Stomach smooth muscle (tissue), 2 donors: Measurements from ENCODE around the gene ZNF195.
"Not testable (repeated sequence)": the region's sequence is repeated elsewhere in the genome, so short reads cannot be mapped to it uniquely, and the experiment has no call there.

Experiments used
- H3K27ac ChIP-seq: one replicate; pipeline ENCODE4 v1.7.0; 2013; ENCODE audit warnings: mild to moderate bottlenecking, low read length, inconsistent platforms
- H3K27me3 ChIP-seq, 2 donors: one replicate each; pipeline ENCODE4 v1.7.0; 2013; ENCODE audit warnings: low read length in 2 of 2; ENCODE audit not compliant: insufficient read depth in 2 of 2, control insufficient read depth in 1 of 2
- H3K36me3 ChIP-seq, 2 donors: one replicate each; pipeline ENCODE4 v1.7.0; 2013; ENCODE audit warnings: low read length in 2 of 2; ENCODE audit not compliant: control insufficient read depth in 2 of 2, insufficient read depth in 2 of 2
- H3K4me1 ChIP-seq: one replicate; pipeline ENCODE4 v1.7.0; 2013; ENCODE audit warnings: low read length; ENCODE audit not compliant: control insufficient read depth, insufficient read depth
- H3K4me3 ChIP-seq, 2 donors: one replicate each; pipeline ENCODE4 v1.7.0; 2013; ENCODE audit warnings: low read length in 2 of 2
- H3K9ac ChIP-seq, 2 donors: one replicate each; pipeline ENCODE4 v1.7.0; 2013; ENCODE audit warnings: low read length in 2 of 2, mild to moderate bottlenecking in 1 of 2
- H3K9me3 ChIP-seq, 2 donors: one replicate each; pipeline ENCODE4 v1.7.0; 2013; ENCODE audit warnings: low read length in 2 of 2; ENCODE audit not compliant: control insufficient read depth in 2 of 2
- donor health status: healthy.
- donor health status: Pancreatic carcinoma.

The ZNF195 gene

DNA sequence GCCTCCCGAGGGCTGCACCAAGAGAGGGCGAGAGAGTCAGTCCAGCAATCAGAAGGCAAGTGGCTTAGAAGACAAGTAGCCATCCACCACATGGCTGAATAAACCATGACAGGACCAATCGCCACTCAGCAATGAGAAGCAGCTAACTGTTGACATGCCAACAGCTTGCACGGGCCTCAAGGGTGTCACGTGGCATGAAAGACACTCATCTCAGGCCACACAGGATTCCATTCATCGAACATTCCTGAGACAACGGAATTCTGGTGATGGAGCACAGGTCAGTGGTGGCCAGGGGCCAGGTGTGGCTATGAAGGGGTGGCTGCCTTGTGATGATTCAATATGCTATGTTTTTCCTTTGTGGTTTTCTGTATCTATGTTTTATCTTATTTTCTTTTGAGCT lies 36.4 kb upstream of the ZNF195 start:
- H3K27ac ChIP-seq, H3K4me1 ChIP-seq, H3K4me3 ChIP-seq, H3K9ac ChIP-seq, H3K9me3 ChIP-seq, H3K36me3 ChIP-seq, H3K27me3 ChIP-seq: not testable (repeated sequence)

DNA sequence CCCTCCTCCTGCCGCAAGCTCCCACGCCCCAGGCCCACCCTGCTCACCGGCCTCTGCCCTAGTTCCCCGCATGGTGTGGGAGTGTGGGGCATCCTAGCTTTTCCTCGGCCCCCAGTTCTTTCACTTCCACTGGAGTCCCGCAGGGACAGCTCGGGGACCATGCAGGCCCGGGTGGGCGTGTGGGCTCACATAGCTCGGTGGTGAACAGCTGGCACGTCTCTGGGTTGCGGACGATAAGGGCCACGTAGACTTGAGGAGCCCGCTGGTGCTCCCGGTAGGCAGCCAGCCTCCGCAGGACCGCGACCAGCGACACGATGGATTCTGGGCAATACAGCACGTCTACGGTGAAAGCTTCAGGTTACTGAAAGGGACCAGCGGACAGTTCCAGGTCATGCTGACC lies 34.7 kb upstream of the ZNF195 start:
- not testable (repeated sequence) for H3K27me3 ChIP-seq, H3K36me3 ChIP-seq, H3K9ac ChIP-seq, H3K27ac ChIP-seq, H3K9me3 ChIP-seq, H3K4me1 ChIP-seq, H3K4me3 ChIP-seq

DNA sequence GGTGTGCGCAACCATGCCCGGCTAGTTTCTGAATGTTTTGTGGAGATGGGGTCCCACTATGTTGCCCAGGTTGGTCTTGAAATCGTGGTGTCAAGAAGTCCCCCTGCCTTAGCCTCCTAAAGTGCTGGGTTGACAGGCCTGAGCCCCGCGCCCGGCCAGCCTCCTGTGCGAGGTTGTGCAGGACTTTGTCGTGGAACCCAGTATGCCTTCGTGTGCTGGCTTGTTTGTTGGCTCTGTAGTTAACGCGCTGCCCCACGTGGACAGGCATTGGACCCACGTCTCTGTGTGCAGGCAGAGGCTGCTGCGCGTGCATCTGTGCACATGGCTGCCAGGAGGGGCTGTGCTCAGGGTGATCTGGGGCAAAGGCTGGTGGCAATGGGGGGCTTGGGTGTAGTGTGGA lies 33.9 kb upstream of the ZNF195 start:
- Histone ChIP-seq H3K27ac (no peak overlapping the region), H3K9me3 (no peaks in the 10 kb centered on the region), H3K9ac (no peak overlapping the region), H3K27me3 (no peaks in the 10 kb centered on the region), H3K36me3 (no peaks in the 10 kb centered on the region), H3K4me3 (no peak overlapping the region), H3K4me1 (no peaks in the 10 kb centered on the region)

DNA sequence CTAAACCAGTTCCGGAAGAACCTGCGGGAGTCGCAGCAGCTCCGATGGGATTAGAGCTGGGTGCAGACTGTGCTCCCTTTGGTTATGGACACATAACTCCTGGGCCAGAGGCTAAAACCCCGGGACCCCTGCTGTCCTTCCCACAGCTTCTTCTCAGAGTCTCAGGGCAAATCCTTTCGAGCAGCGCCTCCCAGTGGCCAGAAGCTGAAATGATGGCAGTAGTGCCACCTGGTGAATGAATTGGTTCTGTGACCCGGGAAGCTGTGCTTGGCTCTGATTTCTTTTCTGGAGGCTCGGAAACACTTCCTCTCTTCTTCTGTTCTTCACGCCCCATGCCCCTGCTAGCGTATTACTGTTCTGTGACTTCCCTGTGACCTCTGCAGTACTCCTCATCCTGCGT lies 29.8 kb upstream of the ZNF195 start:
- not testable (repeated sequence) for H3K9ac ChIP-seq, H3K4me3 ChIP-seq, H3K36me3 ChIP-seq, H3K9me3 ChIP-seq, H3K27me3 ChIP-seq, H3K27ac ChIP-seq, H3K4me1 ChIP-seq

- not testable (repeated sequence) for H3K36me3 ChIP-seq, H3K9ac ChIP-seq, H3K4me3 ChIP-seq, H3K27me3 ChIP-seq, H3K27ac ChIP-seq, H3K9me3 ChIP-seq, H3K4me1 ChIP-seq
These were observed 29.2 kb upstream of the ZNF195 start for GRCh38 chr11:3408058-3408605.

- not testable (repeated sequence) for H3K9me3 ChIP-seq, H3K4me3 ChIP-seq, H3K27me3 ChIP-seq, H3K4me1 ChIP-seq, H3K9ac ChIP-seq, H3K27ac ChIP-seq, H3K36me3 ChIP-seq
These were observed 28.0 kb upstream of the ZNF195 start for GRCh38 chr11:3406937-3407336.

- H3K36me3 ChIP-seq, H3K9ac ChIP-seq, H3K4me3 ChIP-seq, H3K27me3 ChIP-seq, H3K4me1 ChIP-seq, H3K27ac ChIP-seq, H3K9me3 ChIP-seq: not testable (repeated sequence)
These were observed 27.4 kb upstream of the ZNF195 start for GRCh38 chr11:3406223-3406875.

DNA sequence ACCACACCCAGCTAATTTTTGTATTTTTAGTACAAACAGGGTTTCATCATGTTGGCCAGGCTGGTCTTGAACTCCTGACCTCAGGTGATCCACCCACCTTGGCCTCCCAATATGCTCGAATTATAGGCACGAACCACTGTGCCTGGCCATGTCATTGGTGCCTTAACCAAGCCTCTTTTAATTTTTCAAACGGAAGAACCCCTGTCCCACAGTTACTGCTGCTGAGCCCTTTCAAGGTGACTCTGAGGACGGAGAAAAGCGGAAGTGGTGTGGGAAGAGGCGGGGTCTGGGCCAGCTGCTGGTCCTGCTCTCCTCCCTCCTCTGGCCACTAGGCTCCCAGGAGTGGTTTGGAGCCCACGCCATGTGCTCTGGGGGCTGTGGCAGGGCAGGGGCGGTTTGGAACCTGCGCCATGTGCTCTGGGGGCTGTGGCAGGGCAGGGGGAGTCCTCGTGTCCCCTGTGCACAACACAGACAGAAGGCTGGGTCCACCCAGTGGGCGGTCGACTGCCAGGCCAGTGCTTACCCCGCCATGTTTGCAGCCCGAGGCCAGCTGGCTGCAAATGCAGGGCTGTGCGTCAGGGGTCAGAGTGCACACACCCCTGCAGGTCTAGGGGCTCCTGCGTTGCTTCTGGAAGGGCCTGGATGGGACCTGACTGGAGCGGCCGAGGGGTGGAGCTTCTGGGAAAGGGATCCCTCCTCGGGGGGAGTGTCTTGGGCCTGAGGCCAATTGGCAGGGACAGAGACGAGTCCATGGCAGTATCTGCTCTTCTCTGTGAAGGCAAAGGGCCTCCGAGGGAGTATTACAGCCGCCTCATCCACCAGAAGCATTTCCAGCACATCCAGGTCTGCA lies 25.4 kb upstream of the ZNF195 start:
- H3K27ac ChIP-seq, H3K4me1 ChIP-seq, H3K4me3 ChIP-seq: not testable (repeated sequence)

GRCh38 chr11:3402861-3403250 lies 23.9 kb upstream of the ZNF195 start:
- not testable (repeated sequence) for H3K27me3 ChIP-seq, H3K36me3 ChIP-seq, H3K9me3 ChIP-seq

More for the DNA sequence above, 25.4 kb upstream of the ZNF195 start:
- H3K9me3 ChIP-seq, H3K9ac ChIP-seq, H3K27me3 ChIP-seq, H3K36me3 ChIP-seq: not testable (repeated sequence)

DNA sequence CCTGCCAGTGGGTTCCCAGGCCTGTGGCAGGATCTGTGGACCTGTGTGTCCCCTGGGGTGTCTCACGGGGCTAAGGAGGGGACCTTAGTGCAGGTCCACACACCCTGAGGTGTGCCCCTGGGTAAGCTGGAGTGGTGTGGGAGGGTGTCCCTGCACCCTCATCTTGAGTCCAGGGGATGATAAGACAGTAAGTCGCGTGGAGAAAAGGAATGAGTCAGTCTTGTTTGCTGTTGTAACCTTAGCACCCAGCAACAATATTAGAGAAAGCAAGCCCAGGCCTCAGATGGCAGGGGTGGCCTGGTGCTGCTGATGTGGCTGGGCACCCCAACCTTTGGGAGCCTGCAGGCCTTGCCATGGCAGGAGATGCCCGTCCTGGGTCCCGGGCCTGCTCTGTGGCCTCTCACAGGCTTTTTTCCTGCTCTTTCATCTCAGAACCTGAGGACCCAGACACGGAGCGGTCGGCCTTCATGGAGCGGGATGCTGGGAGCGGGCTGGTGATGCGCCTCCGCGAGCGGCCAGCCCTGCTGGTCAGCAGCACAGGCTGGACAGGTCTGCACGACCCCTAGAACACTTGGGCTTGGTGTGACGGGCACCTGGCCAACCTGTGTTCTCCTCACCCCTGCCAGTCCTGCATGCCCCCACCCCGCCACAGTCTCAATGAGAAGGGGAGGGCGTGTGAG lies 23.4 kb upstream of the ZNF195 start:
- H3K4me3 ChIP-seq, H3K9ac ChIP-seq, H3K9me3 ChIP-seq, H3K36me3 ChIP-seq, H3K4me1 ChIP-seq, H3K27ac ChIP-seq, H3K27me3 ChIP-seq: not testable (repeated sequence)

More at GRCh38 chr11:3402861-3403250, 23.9 kb upstream of the ZNF195 start:
- H3K4me1 ChIP-seq, H3K9ac ChIP-seq, H3K27ac ChIP-seq, H3K4me3 ChIP-seq: not testable (repeated sequence)

DNA sequence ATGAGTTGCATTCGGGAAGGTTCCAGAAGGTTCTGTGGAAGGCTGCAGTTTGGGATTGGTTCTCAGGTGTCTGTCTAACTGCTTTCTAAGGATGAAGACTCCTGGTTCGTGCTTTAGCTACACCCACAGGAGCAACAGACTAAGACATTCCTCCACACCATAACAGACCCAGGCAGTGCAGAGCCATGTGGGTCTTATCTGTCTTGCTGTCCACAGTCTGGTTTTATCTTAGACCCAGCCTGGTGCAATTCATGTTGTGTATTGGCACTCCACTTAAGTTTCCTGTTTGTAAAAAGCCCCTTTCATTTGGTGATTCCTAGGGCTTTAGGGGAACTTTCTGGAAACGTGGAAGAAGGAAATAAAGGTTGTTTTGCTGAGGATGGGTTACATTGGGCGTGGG lies 22.1 kb upstream of the ZNF195 start:
- H3K4me3 ChIP-seq, H3K27ac ChIP-seq, H3K27me3 ChIP-seq, H3K9me3 ChIP-seq, H3K36me3 ChIP-seq, H3K9ac ChIP-seq, H3K4me1 ChIP-seq: not testable (repeated sequence)
